BLaER1 treated with 17β-estradiol and CSF1 and Interleukin-3, amounts not matched to agents 10 nM and 100 nM (cell line): ENCODE measurements around the gene GRM4.

Experiments
- H3K27ac ChIP-seq, 11 experiments: shearing (Covaris generic); formaldehyde crosslinking; 2 replicates each; pipeline ENCODE4 v1.8.1; 2022
- H3K27me3 ChIP-seq, 11 experiments: shearing (Covaris generic); formaldehyde crosslinking; 2 replicates each; pipeline ENCODE4 v1.8.1; 2022
- H3K36me3 ChIP-seq, 11 experiments: shearing (Covaris generic); formaldehyde crosslinking; 2 replicates each; pipeline ENCODE4 v1.8.1; 2022
- H3K4me1 ChIP-seq, 10 experiments: shearing (Covaris generic); formaldehyde crosslinking; 2 replicates each; pipeline ENCODE4 v1.8.1; 2022
- H3K4me2 ChIP-seq, 11 experiments: shearing (Covaris generic); formaldehyde crosslinking; 2 replicates each; pipeline ENCODE4 v1.8.1; 2022
- H3K4me3 ChIP-seq, 10 experiments: shearing (Covaris generic); formaldehyde crosslinking; 2 replicates each; pipeline ENCODE4 v1.8.1; 2022
- H3K9ac ChIP-seq, 11 experiments: shearing (Covaris generic); formaldehyde crosslinking; 2 replicates each; pipeline ENCODE4 v1.8.1; 2022
- H3K9me3 ChIP-seq, 11 experiments: shearing (Covaris generic); formaldehyde crosslinking; replicated peaks in 1 of 11; 2 replicates each; pipeline ENCODE4 v1.8.1; 2022
- H4K20me1 ChIP-seq, 11 experiments: shearing (Covaris generic); formaldehyde crosslinking; 2 replicates each; pipeline ENCODE4 v1.8.1; 2022
- Cebpa-rat ChIP-seq, 11 experiments: shearing (Covaris generic); IDR thresholded peaks; 2 replicates each; pipeline ENCODE4 v1.8.1; 2022

The GRM4 gene

DNA sequence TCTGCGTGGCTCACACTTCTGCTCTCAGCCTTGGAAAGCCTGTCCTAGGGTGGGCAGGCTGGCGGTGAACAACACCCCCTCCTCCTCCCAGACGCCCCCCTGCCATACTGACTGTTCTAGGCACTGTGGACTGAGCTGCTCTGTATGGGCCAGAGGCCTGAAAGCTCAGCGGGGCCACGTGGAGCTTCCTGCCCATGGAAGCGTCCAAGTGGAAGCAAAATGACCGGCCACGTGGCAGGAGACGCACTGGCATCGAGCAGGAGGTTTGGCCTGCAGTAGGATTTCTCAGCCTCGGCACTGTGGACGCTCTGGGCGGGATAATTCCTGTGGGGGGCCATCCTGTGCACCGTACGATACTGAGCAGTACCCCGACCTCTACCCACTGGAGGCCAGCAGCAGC, 88.7 kb downstream of the GRM4 start:
- H3K27ac ChIP-seq: no peak overlapping the region
- peak overlapping the region in 8 of 11 experiments; percentile 53 to 77 (median 72); a peak in 16 of 22 replicates for H3K4me2 ChIP-seq
- no peaks in the 10 kb centered on the region for H3K9me3 ChIP-seq
- peak overlapping the region in 3 of 11 experiments; percentile 19 to 54 (median 32); a peak in 3 of 22 replicates for H3K9ac ChIP-seq
- H4K20me1 ChIP-seq: peaks cover 0 to 19% (median 0%) of the 10 kb centered on the region in 11 experiments; a peak in 5 of 22 replicates
- H3K4me3 ChIP-seq: no peak overlapping the region
- TF ChIP-seq Cebpa-rat (IDR thresholded peaks at IDR 0.05): no peak
- H3K4me1 ChIP-seq: peaks cover 11 to 69% (median 57%) of the 10 kb centered on the region in 10 experiments
- no peaks in the 10 kb centered on the region for H3K27me3 ChIP-seq
- H3K36me3 ChIP-seq: no peaks in the 10 kb centered on the region

- no peak for TF ChIP-seq Cebpa-rat (IDR thresholded peaks at IDR 0.05)
- H3K36me3 ChIP-seq: no peaks in the 10 kb centered on the region
- H3K27me3 ChIP-seq: no peaks in the 10 kb centered on the region
- H3K9ac ChIP-seq: peak overlapping the region in 3 of 11 experiments; percentile 19 to 54 (median 32); a peak in 3 of 22 replicates
- H3K4me2 ChIP-seq: peak overlapping the region; percentile 19 to 77 (median 68); a peak in 20 of 22 replicates
- peaks cover 11 to 69% (median 57%) of the 10 kb centered on the region in 10 experiments for H3K4me1 ChIP-seq
- H4K20me1 ChIP-seq: peaks cover 0 to 19% (median 0%) of the 10 kb centered on the region in 11 experiments; a peak in 5 of 22 replicates
- H3K4me3 ChIP-seq: no peak overlapping the region
- H3K9me3 ChIP-seq: no peaks in the 10 kb centered on the region
- H3K27ac ChIP-seq: no peak overlapping the region; a peak in 1 of 22 replicates
Observed at GRCh38 chr6:34056305-34057108, 89.4 kb downstream of the GRM4 start.

DNA sequence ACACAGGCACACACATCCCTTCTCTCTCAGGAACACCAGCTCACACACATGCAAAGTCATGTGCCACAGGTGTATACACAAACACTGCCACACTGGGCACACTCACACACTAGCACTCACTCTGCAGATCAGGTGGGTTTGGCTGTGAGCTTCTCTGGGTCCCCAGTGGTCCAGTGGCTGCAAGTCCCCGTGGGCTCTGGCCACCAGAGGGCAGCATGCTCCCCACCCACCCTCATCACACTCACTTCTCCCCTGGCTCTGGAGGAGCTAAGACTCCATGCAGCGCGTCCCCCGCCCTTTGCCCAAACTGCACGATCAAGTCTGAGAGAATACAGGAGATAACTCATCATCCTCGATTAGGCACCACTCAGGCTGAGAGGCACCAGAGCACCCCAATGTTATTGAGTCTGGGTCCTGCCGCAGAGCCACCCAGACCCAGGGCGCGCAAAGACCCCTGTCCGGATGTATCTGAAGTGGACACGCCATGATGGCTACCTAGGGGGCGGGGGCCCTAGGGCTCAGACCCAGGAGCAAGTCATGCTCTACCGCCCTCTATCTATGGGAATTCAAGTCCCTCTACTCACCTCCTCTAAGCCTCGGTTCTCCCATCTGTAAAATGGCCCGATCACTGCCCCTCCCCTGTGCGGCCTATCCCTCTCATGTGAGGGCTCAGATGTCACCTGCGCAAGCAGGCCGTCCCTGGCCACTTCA, 90.5 kb downstream of the GRM4 start:
- no peak for TF ChIP-seq Cebpa-rat (IDR thresholded peaks at IDR 0.05)
- H3K9me3 ChIP-seq: no peaks in the 10 kb centered on the region
- H3K36me3 ChIP-seq: no peaks in the 10 kb centered on the region
- H3K4me2 ChIP-seq: peak overlapping the region in 5 of 11 experiments; percentile 61 to 77 (median 74); a peak in 6 of 22 replicates
- no peak overlapping the region for H3K9ac ChIP-seq
- H4K20me1 ChIP-seq: peaks cover 0 to 18% (median 0%) of the 10 kb centered on the region in 11 experiments; a peak in 4 of 22 replicates
- no peaks in the 10 kb centered on the region for H3K27me3 ChIP-seq
- peaks cover 11 to 61% (median 50%) of the 10 kb centered on the region in 10 experiments for H3K4me1 ChIP-seq
- H3K27ac ChIP-seq: no peak overlapping the region
- H3K4me3 ChIP-seq: no peak overlapping the region

DNA sequence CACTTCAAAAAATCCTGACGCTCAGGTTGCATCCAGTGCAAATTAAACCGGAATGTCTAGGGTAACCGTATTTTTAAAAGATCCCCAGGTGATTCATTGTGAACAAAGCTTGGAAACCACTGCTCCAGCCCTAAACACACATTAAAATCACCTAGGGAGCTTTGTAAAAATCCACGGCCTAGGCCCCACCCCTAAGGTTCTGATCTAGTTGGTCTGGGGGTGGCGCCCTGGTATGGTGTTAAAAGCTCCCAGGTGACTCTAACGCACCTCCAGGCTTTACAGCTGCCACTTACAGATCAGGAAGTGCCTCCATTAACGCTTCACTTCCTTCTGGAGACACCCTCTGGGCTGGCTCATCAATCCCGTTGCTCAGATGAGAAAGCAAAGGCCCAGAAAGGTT, 92.2 kb downstream of the GRM4 start:
- H3K27ac ChIP-seq: no peak overlapping the region
- H3K4me2 ChIP-seq: peak overlapping the region in 3 of 11 experiments; percentile 8 to 34 (median 26); a peak in 4 of 22 replicates
- peaks cover 0 to 8% (median 0%) of the 10 kb centered on the region in 11 experiments; a peak in 3 of 22 replicates for H3K9me3 ChIP-seq
- peaks cover 0 to 18% (median 0%) of the 10 kb centered on the region in 11 experiments; a peak in 4 of 22 replicates for H4K20me1 ChIP-seq
- H3K36me3 ChIP-seq: no peaks in the 10 kb centered on the region
- no peaks in the 10 kb centered on the region for H3K27me3 ChIP-seq
- no peak for TF ChIP-seq Cebpa-rat (IDR thresholded peaks at IDR 0.05)
- peaks cover 3 to 46% (median 35%) of the 10 kb centered on the region in 10 experiments; a peak in 19 of 20 replicates for H3K4me1 ChIP-seq
- no peak overlapping the region for H3K4me3 ChIP-seq
- H3K9ac ChIP-seq: no peak overlapping the region

- no peak overlapping the region for H3K9ac ChIP-seq
- TF ChIP-seq Cebpa-rat (IDR thresholded peaks at IDR 0.05): no peak
- no peaks in the 10 kb centered on the region for H3K36me3 ChIP-seq
- peaks cover 0 to 43% (median 29%) of the 10 kb centered on the region in 10 experiments; a peak in 15 of 20 replicates for H3K4me1 ChIP-seq
- no peaks in the 10 kb centered on the region for H3K27me3 ChIP-seq
- H3K4me2 ChIP-seq: no peak overlapping the region; a peak in 1 of 22 replicates
- no peak overlapping the region for H3K27ac ChIP-seq
- H3K9me3 ChIP-seq: peaks cover 0 to 10% (median 0%) of the 10 kb centered on the region in 11 experiments; a peak in 3 of 22 replicates
- peaks cover 0 to 18% (median 0%) of the 10 kb centered on the region in 11 experiments; a peak in 4 of 22 replicates for H4K20me1 ChIP-seq
- no peak overlapping the region for H3K4me3 ChIP-seq
Observed at GRCh38 chr6:34052918-34053608, 92.8 kb downstream of the GRM4 start.

DNA sequence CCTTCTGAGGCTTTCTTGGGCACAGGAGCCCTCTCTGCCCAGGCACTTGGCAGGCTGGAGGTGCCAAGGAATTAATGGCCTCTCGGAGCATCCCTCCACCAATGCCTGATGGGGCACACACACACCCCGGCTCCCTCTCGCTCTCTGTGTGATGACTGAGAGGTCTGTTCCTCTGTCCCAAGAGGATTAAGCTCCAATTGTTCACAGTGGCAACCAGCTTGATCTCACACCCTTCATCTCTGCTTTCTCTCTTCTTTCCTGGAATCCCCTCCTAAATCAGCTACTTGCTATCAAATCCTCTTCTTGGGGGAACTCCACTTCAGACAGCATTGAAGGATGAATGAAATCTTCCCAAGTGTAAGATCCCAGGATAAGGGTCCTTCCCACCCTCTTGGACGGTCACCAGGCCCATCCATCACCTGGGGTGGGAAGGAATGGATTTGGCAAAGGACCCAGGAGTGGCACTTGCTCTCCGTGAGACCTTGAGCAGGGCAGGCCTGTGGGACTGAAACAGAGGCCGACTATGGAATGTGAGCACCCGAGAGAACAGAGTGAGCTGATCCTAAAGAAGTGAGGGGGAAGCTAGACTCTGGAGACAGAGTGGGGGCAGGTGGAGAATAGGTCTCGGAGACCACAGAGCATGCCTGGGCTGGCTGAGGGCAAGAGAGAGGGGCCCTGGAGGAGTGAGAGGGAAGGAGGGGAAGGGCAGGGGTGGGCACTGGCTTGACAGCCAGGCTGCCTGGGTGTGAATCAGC, 93.6 kb downstream of the GRM4 start:
- peaks cover 0 to 35% (median 22%) of the 10 kb centered on the region in 10 experiments; a peak in 15 of 20 replicates for H3K4me1 ChIP-seq
- H3K9me3 ChIP-seq: peaks cover 0 to 10% (median 0%) of the 10 kb centered on the region in 11 experiments; a peak in 3 of 22 replicates
- no peaks in the 10 kb centered on the region for H3K27me3 ChIP-seq
- no peak overlapping the region for H3K4me3 ChIP-seq
- H3K36me3 ChIP-seq: no peaks in the 10 kb centered on the region
- H3K4me2 ChIP-seq: no peak overlapping the region
- no peak overlapping the region for H3K27ac ChIP-seq
- no peak overlapping the region for H3K9ac ChIP-seq
- peaks cover 0 to 15% (median 0%) of the 10 kb centered on the region in 11 experiments; a peak in 4 of 22 replicates for H4K20me1 ChIP-seq
- TF ChIP-seq Cebpa-rat (IDR thresholded peaks at IDR 0.05): no peak

DNA sequence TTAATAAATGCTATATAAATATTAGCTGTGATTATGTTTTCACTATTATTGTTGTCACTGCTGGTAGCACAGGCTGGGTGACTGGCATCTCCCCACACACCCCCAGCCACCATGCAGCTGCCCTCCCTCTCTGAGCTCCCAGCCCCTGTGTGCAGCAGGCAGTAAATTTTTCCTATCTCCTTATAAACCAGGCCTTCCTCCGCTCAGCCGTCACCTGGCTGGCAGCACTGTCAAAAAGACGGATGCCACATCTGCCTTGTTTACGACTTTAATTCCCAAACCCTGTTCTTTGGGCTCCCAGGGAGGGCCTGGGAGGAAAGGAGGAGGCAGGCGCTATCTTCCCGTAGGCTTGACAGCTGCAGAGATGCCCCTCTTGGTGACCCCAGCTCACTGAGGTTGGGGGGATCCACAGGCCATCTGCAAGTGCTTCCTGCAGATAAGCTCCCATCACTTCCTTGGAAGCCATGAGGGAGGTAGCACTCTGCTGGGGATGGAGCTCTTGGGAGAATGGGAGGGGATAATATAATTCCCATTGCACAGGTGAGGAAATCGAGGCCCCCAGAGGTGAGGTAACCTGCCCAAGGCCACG, 94.5 kb downstream of the GRM4 start:
- H3K9me3 ChIP-seq: peaks cover 0 to 10% (median 0%) of the 10 kb centered on the region in 11 experiments; a peak in 3 of 22 replicates
- H3K9ac ChIP-seq: no peak overlapping the region
- TF ChIP-seq Cebpa-rat (IDR thresholded peaks at IDR 0.05): no peak
- H3K36me3 ChIP-seq: no peaks in the 10 kb centered on the region
- H3K27me3 ChIP-seq: no peaks in the 10 kb centered on the region
- H4K20me1 ChIP-seq: peaks cover 0 to 12% (median 0%) of the 10 kb centered on the region in 11 experiments; a peak in 3 of 22 replicates
- peaks cover 0 to 27% (median 14%) of the 10 kb centered on the region in 10 experiments; a peak in 14 of 20 replicates for H3K4me1 ChIP-seq
- H3K4me2 ChIP-seq: no peak overlapping the region
- H3K27ac ChIP-seq: no peak overlapping the region
- H3K4me3 ChIP-seq: no peak overlapping the region
